Panc1 (cell line): Measurements from ENCODE around the gene HOXA5. TPM values are rescaled to one million over a fixed set of nuclear protein-coding genes. Genes with fewer than 3 reads are reported as not detected.
A peak's percentile ranks its signal among the peaks of the same experiment; 100 is the strongest.

Source experiments
- ATAC-seq: fragments of 200-7000 bp; cut with Tn5 transposase; 2 replicates; pipeline ENCODE4 v1.9.1; 2020; ENCODE audit warnings: mild to moderate bottlenecking, moderate library complexity
- BruUV-seq: library from RNA; stranded (reverse); fragments of 400-500 nt; replicated peaks from 2 replicates; lab custom pipeline; 2021; lab: Mats Ljungman, UMichigan
- CTCF ChIA-PET: fragments of 300-600 bp; sonication (Branson Sonifier 250); formaldehyde crosslinking; loops from one replicate; lab custom pipeline; 2022; ENCODE audit warnings: antibody characterized with exemption; lab: Charles Lee
- POLR2A ChIA-PET: fragments of 300-600 bp; sonication (Branson Sonifier 250); formaldehyde crosslinking; loops from one replicate; lab custom pipeline; 2022; ENCODE audit warnings: antibody characterized with exemption; lab: Charles Lee
- DNase-seq: peaks from one replicate; pipeline ENCODE4 v3.0.0-alpha.2; 2010; ENCODE audit warnings: low read depth, low spot score
- H3K27ac ChIP-seq: 2 replicates; pipeline ENCODE4 v1.5.1; 2011; ENCODE audit warnings: mild to moderate bottlenecking, low read length, inconsistent platforms
- H3K27me3 ChIP-seq: fragments of 200-500 bp; sonication (Bioruptor generic); 2 replicates; pipeline ENCODE4 v1.6.0; 2014; ENCODE audit warnings: low read length, inconsistent platforms; ENCODE audit not compliant: control insufficient read depth, insufficient read depth
- H3K36me3 ChIP-seq: fragments of 200-500 bp; sonication (Bioruptor generic); 2 replicates; pipeline ENCODE4 v1.5.1; 2014; ENCODE audit warnings: inconsistent platforms, mild to moderate bottlenecking, low read length, moderate library complexity; ENCODE audit not compliant: control insufficient read depth, insufficient read depth
- H3K4me1 ChIP-seq: 2 replicates; pipeline ENCODE4 v1.5.1; 2011; ENCODE audit warnings: inconsistent platforms, mild to moderate bottlenecking, low read length, moderate library complexity; ENCODE audit not compliant: control insufficient read depth, insufficient read depth
- H3K4me3 ChIP-seq, 2 experiments: 2 replicates each; pipeline ENCODE4 v1.5.1; 2011 to 2012; ENCODE audit warnings: low read depth in 2 of 2, low read length in 2 of 2, mild to moderate bottlenecking in 2 of 2, inconsistent platforms in 1 of 2, moderate library complexity in 1 of 2
- H3K9me3 ChIP-seq: fragments of 200-500 bp; sonication (Bioruptor generic); 2 replicates; pipeline ENCODE4 v1.5.1; 2014; ENCODE audit warnings: low read depth, mild to moderate bottlenecking, inconsistent platforms, low read length, moderate library complexity; ENCODE audit not compliant: control insufficient read depth, insufficient read depth
- POLR2AphosphoS5 ChIP-seq: IDR thresholded peaks from 2 replicates; pipeline ENCODE4 v1.6.1; 2012; ENCODE audit warnings: mild to moderate bottlenecking, low read depth, low read length, moderate library complexity
- SIN3A ChIP-seq: IDR thresholded peaks from 2 replicates; pipeline ENCODE4 v1.6.1; 2012; ENCODE audit warnings: low read depth, mild to moderate bottlenecking, low read length, moderate library complexity, borderline replicate concordance; ENCODE audit not compliant: insufficient read depth
- TCF7L2 ChIP-seq: IDR thresholded peaks from 2 replicates; pipeline ENCODE4 v1.6.1; 2011; ENCODE audit warnings: mild to moderate bottlenecking, low read depth, low read length, inconsistent platforms
- in situ Hi-C: cut with HindIII; loops from 2 replicates; pipeline ENCODE4 v1.10.0; 2016; ENCODE audit warnings: low sequenced_read_pairs, low pct_unique_long_range_greater_than_20kb
- intact Hi-C: fragments of 100-400 bp; cut with micrococcal nuclease; formaldehyde crosslinking; loops from one replicate; pipeline ENCODE4 v1.10.0; 2022; ENCODE audit not compliant: unreplicated experiment
- total RNA-seq: library from RNA; stranded (reverse); gene quantifications from one replicate; pipeline ENCODE4 v1.2.1, GENCODE V29; 2021; ENCODE audit not compliant: unreplicated experiment
- TF ChIP-seq, protein P1 (sequence below), 2 experiments: IDR thresholded peaks; 2 replicates each; pipeline ENCODE4 v1.6.1; 2011 to 2012; ENCODE audit warnings: low read depth in 2 of 2, control low read depth in 1 of 2, low read length in 1 of 2, mild to moderate bottlenecking in 1 of 2, moderate library complexity in 1 of 2; ENCODE audit not compliant: insufficient read depth in 1 of 2
- TF ChIP-seq, protein P2 (sequence below): fragments of 450-650 bp; IDR thresholded peaks from 2 replicates; pipeline ENCODE4 v1.5.1; 2017; ENCODE audit warnings: mild to moderate bottlenecking

Gene HOXA5
- total RNA-seq, 1 experiment from 2014 or later, result 3.9 TPM

DNA sequence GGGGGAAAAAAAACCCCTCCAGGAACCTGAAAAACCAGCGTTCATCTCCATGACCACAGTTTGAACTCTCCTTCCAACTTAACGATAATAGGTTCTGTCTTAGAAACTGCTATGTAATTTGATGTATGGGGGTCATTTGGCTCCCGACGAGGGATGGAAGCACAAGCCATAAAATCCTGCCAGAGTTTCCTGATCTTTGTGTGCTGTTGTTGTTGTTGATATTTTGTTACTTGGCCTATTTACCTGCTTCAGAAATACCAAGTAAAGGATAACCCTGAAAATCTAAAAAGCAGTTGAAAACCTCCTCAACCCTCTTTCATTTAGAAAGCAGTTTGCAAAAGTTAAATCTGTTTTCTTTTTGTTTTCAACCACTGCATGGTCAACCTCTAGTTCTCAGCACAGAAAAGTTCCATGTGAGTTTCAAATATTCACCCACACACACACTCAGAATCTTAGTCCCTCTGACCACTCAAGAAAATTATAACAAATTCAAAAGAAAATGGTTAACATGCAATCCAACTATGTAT, 31.7 kb downstream of the HOXA5 start:
- in situ Hi-C loops (no loop called here), intact Hi-C loops (no loop called here)
- Histone ChIP-seq H3K36me3 (0 out of 2 replicates have a peak, but pooled peaks cover under 1% of the 10 kb centered on the region), H3K4me3 (peak overlapping the region; percentile 77 to 92), H3K9me3 (no peaks in the 10 kb centered on the region), H3K27ac (peak overlapping the region; percentile 100), H3K27me3 (no peaks in the 10 kb centered on the region), H3K4me1 (peaks cover 43% of the 10 kb centered on the region)
- ATAC-seq (no peak), DNase-seq (no peak)
- BruUV-seq, result TSS peak; percentile 70
- TF ChIP-seq SIN3A, result 0 out of 2 replicates have a peak, but pooled peaks have one; percentile 44
- TF ChIP-seq, protein P1, sequence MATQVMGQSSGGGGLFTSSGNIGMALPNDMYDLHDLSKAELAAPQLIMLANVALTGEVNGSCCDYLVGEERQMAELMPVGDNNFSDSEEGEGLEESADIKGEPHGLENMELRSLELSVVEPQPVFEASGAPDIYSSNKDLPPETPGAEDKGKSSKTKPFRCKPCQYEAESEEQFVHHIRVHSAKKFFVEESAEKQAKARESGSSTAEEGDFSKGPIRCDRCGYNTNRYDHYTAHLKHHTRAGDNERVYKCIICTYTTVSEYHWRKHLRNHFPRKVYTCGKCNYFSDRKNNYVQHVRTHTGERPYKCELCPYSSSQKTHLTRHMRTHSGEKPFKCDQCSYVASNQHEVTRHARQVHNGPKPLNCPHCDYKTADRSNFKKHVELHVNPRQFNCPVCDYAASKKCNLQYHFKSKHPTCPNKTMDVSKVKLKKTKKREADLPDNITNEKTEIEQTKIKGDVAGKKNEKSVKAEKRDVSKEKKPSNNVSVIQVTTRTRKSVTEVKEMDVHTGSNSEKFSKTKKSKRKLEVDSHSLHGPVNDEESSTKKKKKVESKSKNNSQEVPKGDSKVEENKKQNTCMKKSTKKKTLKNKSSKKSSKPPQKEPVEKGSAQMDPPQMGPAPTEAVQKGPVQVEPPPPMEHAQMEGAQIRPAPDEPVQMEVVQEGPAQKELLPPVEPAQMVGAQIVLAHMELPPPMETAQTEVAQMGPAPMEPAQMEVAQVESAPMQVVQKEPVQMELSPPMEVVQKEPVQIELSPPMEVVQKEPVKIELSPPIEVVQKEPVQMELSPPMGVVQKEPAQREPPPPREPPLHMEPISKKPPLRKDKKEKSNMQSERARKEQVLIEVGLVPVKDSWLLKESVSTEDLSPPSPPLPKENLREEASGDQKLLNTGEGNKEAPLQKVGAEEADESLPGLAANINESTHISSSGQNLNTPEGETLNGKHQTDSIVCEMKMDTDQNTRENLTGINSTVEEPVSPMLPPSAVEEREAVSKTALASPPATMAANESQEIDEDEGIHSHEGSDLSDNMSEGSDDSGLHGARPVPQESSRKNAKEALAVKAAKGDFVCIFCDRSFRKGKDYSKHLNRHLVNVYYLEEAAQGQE (IDR thresholded peaks at IDR 0.05; ENCODE audit: insufficient read depth in 1 of 2, low read depth in 2 of 2, low read length in 1 of 2), result no peak
- ChIA-PET CTCF (no interaction called here), POLR2A (no interaction called here)

DNA sequence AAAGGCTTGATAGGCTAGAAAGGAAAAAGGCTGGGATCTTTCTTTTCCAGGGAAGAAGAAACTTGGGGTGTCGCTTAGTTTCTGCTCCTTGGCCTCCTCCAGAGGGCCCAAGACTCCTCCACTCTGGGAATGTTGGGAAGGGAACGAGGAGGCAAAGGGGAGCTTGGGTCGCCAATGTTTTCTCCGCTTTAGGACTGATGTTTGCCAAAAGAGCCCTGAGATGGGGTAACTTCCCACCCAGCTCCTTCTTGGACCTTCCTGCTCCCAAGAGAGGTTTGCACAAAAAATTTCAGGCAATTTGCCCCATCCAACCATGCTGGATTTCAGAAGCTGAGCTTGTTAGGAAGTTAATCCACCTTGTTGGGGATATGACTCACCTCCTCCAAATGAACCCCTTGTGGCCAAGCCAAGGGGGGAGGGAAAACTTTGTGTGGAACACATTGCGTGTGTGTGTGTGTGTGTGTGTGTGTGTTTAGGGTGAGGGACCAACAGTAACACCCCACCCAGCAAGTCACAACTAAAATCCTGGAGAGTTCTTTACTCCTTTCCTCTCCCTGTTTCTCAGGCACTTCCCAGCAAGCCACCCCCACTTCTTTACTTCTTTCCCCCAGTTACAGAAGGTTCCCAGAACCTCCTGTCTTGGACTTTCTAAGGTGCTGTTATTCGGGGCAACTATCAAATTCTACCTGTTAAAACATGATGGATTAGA, 32.3 kb downstream of the HOXA5 start:
- Histone ChIP-seq H3K27ac (peak overlapping the region; percentile 100), H3K4me1 (peaks cover 41% of the 10 kb centered on the region), H3K9me3 (no peaks in the 10 kb centered on the region), H3K27me3 (no peaks in the 10 kb centered on the region), H3K36me3 (0 out of 2 replicates have a peak, but pooled peaks cover 2% of the 10 kb centered on the region), H3K4me3 (peak overlapping the region; percentile 77 to 92)
- intact Hi-C loops (no loop called here), in situ Hi-C loops (no loop called here)
- DNase-seq, result no peak
- TF ChIP-seq POLR2AphosphoS5 (peak; percentile 8; the same call in 1 of the 2 replicates), TCF7L2 (no peak)
- no peak for ATAC-seq
- no TSS peak for BruUV-seq
- ChIA-PET POLR2A (interaction anchor here (0.6 to 0.8 kb wide), 5 partner anchors 9 to 531 kb away, joined by 3 to 4 read pairs (median 3); no protein-coding TSS in a partner anchor), CTCF (interaction anchor here (0.7 kb wide), 1 partner anchor 232 kb away, joined by 3 read pairs; no protein-coding TSS in a partner anchor)

DNA sequence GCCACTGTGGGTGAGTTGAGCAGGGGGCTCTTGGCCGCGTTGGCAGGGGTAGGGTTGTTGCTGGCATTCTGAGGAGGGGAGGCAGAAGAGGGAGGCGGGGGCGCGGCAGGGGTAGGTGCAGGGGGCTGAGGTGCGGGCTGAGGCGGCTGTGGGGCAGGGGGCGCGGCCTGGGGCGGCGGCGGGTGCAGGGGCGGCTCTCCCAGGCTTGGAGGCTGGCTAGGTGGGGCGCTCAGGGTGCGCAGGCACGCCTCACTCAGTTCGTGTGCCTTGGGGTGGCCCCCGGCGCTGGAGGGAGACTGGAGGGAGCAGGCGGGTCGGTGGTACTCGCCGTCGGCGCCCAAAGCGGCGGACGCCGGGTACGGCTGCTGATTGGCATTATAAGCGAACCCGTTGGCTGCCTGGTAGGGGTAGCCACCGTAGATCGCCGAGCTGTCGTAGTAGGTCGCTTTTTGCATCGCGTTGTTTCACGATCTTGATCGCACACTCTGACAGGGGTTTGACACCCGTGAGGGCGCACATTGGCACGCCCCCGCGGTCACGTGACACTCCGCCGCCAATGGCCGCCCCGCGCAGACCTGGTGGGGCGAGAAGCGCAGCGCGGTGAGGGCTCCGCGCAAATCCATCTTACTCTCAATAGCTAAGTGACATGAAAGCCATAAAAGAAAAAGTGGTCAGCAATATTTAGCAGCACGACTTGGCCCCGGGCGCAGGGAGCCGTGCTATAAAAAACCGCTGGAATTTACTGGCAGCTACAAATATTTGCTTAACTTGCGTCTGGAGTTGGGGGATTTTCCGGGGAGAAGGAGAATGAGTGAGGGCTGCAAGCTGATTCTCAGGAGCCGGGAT, 33.1 kb downstream of the HOXA5 start:
- Histone ChIP-seq H3K27ac (peak overlapping the region; percentile 100), H3K4me1 (peaks cover 49% of the 10 kb centered on the region), H3K27me3 (no peaks in the 10 kb centered on the region), H3K4me3 (peak overlapping the region; percentile 77 to 92), H3K36me3 (0 out of 2 replicates have a peak, but pooled peaks cover 2% of the 10 kb centered on the region), H3K9me3 (no peaks in the 10 kb centered on the region)
- peak; percentile 90; the same call in 1 of the 2 replicates for TF ChIP-seq POLR2AphosphoS5
- peak; percentile 89 for TF ChIP-seq TCF7L2
- TF ChIP-seq SIN3A, result peak; percentile 92
- TF ChIP-seq, protein P1 (IDR thresholded peaks at IDR 0.05; ENCODE audit: insufficient read depth in 1 of 2, low read depth in 2 of 2, low read length in 1 of 2), result no peak
- TF ChIP-seq, protein P2, sequence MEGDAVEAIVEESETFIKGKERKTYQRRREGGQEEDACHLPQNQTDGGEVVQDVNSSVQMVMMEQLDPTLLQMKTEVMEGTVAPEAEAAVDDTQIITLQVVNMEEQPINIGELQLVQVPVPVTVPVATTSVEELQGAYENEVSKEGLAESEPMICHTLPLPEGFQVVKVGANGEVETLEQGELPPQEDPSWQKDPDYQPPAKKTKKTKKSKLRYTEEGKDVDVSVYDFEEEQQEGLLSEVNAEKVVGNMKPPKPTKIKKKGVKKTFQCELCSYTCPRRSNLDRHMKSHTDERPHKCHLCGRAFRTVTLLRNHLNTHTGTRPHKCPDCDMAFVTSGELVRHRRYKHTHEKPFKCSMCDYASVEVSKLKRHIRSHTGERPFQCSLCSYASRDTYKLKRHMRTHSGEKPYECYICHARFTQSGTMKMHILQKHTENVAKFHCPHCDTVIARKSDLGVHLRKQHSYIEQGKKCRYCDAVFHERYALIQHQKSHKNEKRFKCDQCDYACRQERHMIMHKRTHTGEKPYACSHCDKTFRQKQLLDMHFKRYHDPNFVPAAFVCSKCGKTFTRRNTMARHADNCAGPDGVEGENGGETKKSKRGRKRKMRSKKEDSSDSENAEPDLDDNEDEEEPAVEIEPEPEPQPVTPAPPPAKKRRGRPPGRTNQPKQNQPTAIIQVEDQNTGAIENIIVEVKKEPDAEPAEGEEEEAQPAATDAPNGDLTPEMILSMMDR, result no peak
- BruUV-seq, result no TSS peak
- DNase-seq (no peak), ATAC-seq (peak; percentile 43)
- POLR2A ChIA-PET, result interaction anchor here (0.6 to 0.8 kb wide), 4 partner anchors 10 to 532 kb away, joined by 3 to 4 read pairs (median 3); no protein-coding TSS in a partner anchor
- CTCF ChIA-PET, result interaction anchor here (0.5 to 1.4 kb wide), 3 partner anchors 12 to 247 kb away, joined by 3 to 10 read pairs (median 5); no protein-coding TSS in a partner anchor
- intact Hi-C loops (no loop called here), in situ Hi-C loops (no loop called here)
